Mesothelial cell of epicardium (in vitro differentiated cells): Measurements from ENCODE around the gene ASF1A. TPM values are rescaled to one million over a fixed set of nuclear protein-coding genes. Genes with fewer than 3 reads are reported as not detected.

ENCODE experiments used
- DNase-seq, 2 experiments: peaks; one replicate each; pipeline ENCODE4 v3.0.0; 2021; ENCODE audit warnings: low spot score in 2 of 2; ENCODE audit not compliant: unreplicated experiment in 2 of 2
- H3K27ac Mint-ChIP-seq: 2 replicates; pipeline ENCODE4 v1.8.0; 2021; ENCODE audit warnings: mixed read lengths
- H3K27me3 Mint-ChIP-seq: 2 replicates; pipeline ENCODE4 v1.8.0; 2021; ENCODE audit warnings: low read depth, mixed read lengths
- H3K36me3 Mint-ChIP-seq: 2 replicates; pipeline ENCODE4 v1.8.0; 2021; ENCODE audit warnings: mixed read lengths
- H3K4me1 Mint-ChIP-seq: 2 replicates; pipeline ENCODE4 v1.8.0; 2021; ENCODE audit warnings: mixed read lengths
- H3K4me3 Mint-ChIP-seq: 2 replicates; pipeline ENCODE4 v1.8.0; 2021; ENCODE audit warnings: mild to moderate bottlenecking, moderate library complexity, mixed read lengths
- H3K9me3 Mint-ChIP-seq: 2 replicates; pipeline ENCODE4 v1.8.0; 2021; ENCODE audit warnings: mixed read lengths
- total RNA-seq: library from RNA; stranded (reverse); gene quantifications from 3 replicates; pipeline ENCODE4 v1.2.1, GENCODE V29; 2021
- TF ChIP-seq, protein P1 (sequence below): fragments of 200-600 bp; sonication (generic); IDR thresholded peaks from one replicate; pipeline ENCODE4 v1.5.0; 2021; ENCODE audit warnings: antibody characterized with exemption; ENCODE audit not compliant: unreplicated experiment

ASF1A gene
- total RNA-seq, 1 donor from 2014 or later = 22.9 TPM

DNA sequence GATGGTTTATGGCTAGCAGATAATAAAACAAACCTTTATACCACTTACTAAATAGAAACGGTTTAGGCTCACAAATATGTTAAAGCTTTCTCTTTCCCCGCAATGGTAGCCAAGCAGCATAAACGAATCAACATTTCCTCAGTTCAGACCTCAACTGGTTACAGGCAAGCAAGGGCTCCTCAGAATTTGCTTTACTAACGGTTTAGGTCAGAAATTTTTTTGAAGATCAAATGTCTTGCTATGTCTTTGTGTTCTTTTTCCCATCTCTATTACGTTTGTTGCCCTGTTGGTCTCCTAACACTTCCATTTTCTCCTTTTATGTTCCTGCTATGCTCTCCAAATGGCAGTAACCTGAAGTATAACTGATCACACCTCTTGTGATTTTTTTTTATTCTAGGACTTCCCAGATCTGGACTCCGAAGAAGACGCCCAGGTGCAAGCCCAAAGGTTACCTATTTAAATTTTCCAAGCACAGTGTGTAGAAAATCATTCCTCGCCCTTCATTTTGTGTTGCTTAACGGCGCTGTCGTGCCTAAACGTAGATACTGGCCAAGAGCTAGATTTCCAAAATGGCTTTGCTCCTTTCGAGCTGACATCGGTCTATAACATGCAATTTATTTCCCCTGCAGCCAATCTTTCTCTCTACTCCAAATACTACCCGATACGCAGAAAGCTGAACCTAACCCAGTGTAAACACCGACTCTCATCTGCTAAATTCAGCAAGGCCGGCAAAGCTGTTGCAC lies 717 bp upstream of the ASF1A start:
- Mint-ChIP-seq H3K27me3 (no peaks in the 10 kb centered on the region), H3K4me3 (peak overlapping the region; percentile 89), H3K27ac (peak overlapping the region; percentile 91), H3K36me3 (peaks cover 3% of the 10 kb centered on the region), H3K9me3 (no peaks in the 10 kb centered on the region), H3K4me1 (peaks cover 41% of the 10 kb centered on the region)
- DNase-seq = no peak
- TF ChIP-seq, protein P1, sequence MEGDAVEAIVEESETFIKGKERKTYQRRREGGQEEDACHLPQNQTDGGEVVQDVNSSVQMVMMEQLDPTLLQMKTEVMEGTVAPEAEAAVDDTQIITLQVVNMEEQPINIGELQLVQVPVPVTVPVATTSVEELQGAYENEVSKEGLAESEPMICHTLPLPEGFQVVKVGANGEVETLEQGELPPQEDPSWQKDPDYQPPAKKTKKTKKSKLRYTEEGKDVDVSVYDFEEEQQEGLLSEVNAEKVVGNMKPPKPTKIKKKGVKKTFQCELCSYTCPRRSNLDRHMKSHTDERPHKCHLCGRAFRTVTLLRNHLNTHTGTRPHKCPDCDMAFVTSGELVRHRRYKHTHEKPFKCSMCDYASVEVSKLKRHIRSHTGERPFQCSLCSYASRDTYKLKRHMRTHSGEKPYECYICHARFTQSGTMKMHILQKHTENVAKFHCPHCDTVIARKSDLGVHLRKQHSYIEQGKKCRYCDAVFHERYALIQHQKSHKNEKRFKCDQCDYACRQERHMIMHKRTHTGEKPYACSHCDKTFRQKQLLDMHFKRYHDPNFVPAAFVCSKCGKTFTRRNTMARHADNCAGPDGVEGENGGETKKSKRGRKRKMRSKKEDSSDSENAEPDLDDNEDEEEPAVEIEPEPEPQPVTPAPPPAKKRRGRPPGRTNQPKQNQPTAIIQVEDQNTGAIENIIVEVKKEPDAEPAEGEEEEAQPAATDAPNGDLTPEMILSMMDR = no peak

DNA sequence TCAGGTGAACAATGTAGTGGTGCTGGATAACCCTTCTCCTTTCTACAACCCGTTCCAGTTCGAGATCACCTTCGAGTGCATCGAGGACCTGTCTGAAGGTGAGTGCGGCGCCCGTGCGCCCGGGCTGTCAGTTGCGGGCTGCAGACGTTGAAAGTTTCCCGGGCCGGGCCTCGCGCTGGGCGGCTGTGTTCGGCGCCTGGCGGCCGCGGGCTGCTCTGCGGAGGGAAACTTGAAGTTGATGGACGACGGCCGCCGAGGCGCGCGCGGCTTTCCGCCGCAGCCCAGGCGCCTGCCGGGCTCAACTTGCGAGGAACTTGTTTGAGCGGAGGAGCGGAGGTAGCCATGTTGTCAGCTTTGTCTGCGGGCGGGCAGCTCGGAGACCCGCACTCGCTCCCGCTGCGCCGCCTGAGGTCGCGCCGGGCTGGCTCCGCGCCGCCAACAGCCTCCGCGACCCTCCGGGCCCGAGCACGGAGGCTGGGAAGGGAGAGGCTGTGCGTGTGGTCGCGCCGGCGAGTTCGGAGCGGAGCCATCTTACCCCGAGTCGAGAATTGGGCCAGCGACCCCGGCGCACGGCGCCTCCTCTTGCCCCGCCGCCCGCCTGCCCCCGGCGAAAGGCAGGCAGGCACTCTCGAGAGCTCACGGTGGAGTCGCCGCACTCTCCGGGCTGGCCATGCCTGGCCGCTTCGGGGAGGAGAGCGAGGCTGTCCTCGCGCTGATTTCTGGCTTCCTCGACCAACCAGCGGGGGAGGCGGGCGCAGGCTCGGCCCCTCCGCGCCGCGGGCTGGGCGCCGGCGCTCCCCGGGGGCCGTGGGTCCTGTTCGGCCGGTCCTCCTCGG lies 691 bp downstream of the ASF1A start:
- Mint-ChIP-seq H3K4me1 (peaks cover 45% of the 10 kb centered on the region), H3K27me3 (no peaks in the 10 kb centered on the region), H3K9me3 (no peaks in the 10 kb centered on the region), H3K4me3 (peak overlapping the region; percentile 89), H3K36me3 (peaks cover 12% of the 10 kb centered on the region), H3K27ac (peak overlapping the region; percentile 99)
- TF ChIP-seq, protein P1 = peak; percentile 2
- peak; percentile 36 to 77 for DNase-seq

DNA sequence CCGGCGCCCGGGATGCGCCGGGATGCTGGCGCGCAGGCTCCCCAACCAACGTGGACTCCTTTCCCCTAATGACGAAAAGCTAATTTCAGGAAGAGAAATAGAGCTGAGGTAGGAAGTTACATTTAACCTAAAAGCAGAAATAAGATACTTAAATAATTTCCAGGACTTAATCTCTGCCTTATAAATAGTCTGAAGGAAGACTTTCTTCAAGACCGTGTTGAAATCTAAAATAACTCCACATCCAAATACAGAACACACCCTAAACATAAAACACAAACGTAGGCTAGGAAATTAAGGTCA lies 1.3 kb downstream of the ASF1A start:
- Mint-ChIP-seq H3K27me3 (no peaks in the 10 kb centered on the region), H3K27ac (peak overlapping the region; percentile 92), H3K36me3 (peaks cover 12% of the 10 kb centered on the region), H3K4me3 (peak overlapping the region; percentile 89), H3K9me3 (no peaks in the 10 kb centered on the region), H3K4me1 (peaks cover 49% of the 10 kb centered on the region)
- TF ChIP-seq, protein P1 = no peak
- no peak for DNase-seq

DNA sequence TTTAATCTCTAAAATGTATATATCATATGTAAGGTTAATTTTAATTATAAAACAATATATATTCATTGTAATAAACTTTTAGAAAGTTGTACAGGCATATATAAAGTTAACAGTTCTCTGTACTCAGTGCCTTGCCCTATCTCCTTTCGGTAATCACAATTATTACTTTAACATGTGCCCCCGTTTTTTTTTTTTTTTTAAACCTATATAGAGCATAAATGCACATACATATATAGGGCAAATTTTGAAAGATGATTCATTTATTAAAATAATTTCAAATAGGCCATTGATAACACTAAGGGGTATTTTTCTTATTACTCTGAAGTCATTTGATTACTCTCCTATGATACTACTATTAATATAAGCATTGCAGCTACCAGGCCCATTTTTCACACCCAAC lies 1.9 kb downstream of the ASF1A start:
- Mint-ChIP-seq H3K27ac (peak overlapping the region; percentile 85), H3K4me1 (peaks cover 55% of the 10 kb centered on the region), H3K4me3 (peak overlapping the region; percentile 58), H3K27me3 (no peaks in the 10 kb centered on the region), H3K9me3 (no peaks in the 10 kb centered on the region), H3K36me3 (peaks cover 12% of the 10 kb centered on the region)
- TF ChIP-seq, protein P1 = no peak
- no peak for DNase-seq

DNA sequence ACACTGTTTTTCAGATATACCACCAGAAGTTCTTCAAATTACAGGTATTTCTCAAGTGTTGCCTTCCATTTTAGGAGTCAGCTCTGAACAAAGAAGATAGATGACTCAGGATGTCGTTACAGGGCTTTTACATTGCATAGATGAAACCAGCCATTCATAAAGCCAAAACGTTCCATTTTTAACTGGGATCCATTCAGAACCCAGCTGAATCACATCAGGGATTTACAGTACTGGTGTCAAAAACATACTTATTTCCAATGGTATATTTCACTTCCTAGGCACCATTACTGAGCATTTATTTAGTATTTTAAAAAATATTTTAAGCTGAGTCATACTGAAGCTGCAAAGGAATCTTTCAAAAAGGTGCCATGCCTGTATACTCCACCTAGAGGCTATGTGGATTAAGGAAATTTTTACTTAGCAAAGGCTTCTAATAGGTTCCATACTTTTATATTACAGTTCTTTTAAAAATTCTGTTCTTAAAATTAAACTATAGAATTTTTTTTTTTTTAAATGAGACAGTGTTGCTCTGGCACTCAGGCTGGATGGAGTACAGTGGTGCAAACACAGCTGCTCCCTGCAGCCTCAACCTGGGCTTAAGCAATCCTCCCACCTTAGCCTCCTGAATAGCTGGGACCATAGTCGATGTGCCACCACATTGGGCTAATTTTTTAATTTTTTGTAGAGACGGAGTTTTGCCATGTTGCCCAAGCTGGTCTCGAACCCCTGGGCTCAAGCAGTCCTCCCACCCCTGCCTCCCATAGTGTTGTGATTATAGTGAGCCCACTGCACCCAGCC lies 2.6 kb downstream of the ASF1A start:
- peak overlapping the region; percentile 85 for H3K27ac Mint-ChIP-seq
- H3K27me3 Mint-ChIP-seq = no peaks in the 10 kb centered on the region
- peak overlapping the region; percentile 58 for H3K4me3 Mint-ChIP-seq
- H3K36me3 Mint-ChIP-seq = peaks cover 12% of the 10 kb centered on the region
- H3K9me3 Mint-ChIP-seq = no peaks in the 10 kb centered on the region
- peaks cover 56% of the 10 kb centered on the region for H3K4me1 Mint-ChIP-seq
- TF ChIP-seq, protein P1 = peak; percentile 43
- DNase-seq = no peak
